Measurements from ENCODE around the gene ITIH2. TPM values are rescaled to one million over a fixed set of nuclear protein-coding genes. Genes with fewer than 3 reads are reported as not detected.

ITIH2 gene
- total and polyA plus RNA-seq, 4 donors, result 261 to 1,345 (median 532) TPM

DNA sequence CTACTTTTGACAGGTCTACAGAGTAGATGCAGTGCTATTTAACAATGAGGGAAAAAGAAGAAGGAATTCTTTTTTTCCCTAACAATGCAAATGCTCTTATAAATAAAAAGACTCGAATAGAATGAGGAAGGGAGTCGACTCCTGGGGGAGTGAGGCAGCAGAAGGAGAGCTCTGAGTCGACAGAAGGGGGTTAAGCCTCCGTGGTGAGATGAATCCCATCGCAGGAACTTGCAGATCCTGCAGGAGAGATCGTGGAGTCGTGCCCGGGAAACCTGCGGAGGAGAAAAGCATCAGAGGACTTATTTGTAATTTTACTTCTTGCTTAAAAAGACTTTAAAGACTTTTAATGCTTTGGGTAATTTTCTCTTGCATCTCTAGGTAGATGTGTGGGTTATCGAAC lies 17.4 kb downstream of the ITIH2 start:
- TF ChIP-seq EGR1 (IDR thresholded peaks at IDR 0.05; ENCODE audit: low read depth in 2 of 2) (no peak), HNF4G (IDR thresholded peaks at IDR 0.05) (no peak), SP1 (IDR thresholded peaks at IDR 0.05) (no peak), JUND (IDR thresholded peaks at IDR 0.05) (no peak), HNF4A (conservative IDR thresholded peaks at IDR 0.05) (no peak), NR2F2 (IDR thresholded peaks at IDR 0.05) (no peak), RAD21 (IDR thresholded peaks at IDR 0.05) (no peak), GABPA (IDR thresholded peaks at IDR 0.05 in 1 of 2, conservative IDR thresholded peaks at IDR 0.05 in 1 of 2) (no peak), RXRA (IDR thresholded peaks at IDR 0.05) (no peak), FOXA1 (IDR thresholded peaks at IDR 0.05) (no peak), TAF1 (conservative IDR thresholded peaks at IDR 0.05) (no peak), FOXA2 (IDR thresholded peaks at IDR 0.05) (no peak), YY1 (IDR thresholded peaks at IDR 0.05) (no peak)
- TF ChIP-seq, protein P1, sequence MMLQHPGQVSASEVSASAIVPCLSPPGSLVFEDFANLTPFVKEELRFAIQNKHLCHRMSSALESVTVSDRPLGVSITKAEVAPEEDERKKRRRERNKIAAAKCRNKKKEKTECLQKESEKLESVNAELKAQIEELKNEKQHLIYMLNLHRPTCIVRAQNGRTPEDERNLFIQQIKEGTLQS (IDR thresholded peaks at IDR 0.05), result no peak
- TF ChIP-seq, protein P2, sequence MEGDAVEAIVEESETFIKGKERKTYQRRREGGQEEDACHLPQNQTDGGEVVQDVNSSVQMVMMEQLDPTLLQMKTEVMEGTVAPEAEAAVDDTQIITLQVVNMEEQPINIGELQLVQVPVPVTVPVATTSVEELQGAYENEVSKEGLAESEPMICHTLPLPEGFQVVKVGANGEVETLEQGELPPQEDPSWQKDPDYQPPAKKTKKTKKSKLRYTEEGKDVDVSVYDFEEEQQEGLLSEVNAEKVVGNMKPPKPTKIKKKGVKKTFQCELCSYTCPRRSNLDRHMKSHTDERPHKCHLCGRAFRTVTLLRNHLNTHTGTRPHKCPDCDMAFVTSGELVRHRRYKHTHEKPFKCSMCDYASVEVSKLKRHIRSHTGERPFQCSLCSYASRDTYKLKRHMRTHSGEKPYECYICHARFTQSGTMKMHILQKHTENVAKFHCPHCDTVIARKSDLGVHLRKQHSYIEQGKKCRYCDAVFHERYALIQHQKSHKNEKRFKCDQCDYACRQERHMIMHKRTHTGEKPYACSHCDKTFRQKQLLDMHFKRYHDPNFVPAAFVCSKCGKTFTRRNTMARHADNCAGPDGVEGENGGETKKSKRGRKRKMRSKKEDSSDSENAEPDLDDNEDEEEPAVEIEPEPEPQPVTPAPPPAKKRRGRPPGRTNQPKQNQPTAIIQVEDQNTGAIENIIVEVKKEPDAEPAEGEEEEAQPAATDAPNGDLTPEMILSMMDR (IDR thresholded peaks at IDR 0.05; ENCODE audit: low read depth, low read length, missing input control), result no peak
- TF ChIP-seq, protein P3, sequence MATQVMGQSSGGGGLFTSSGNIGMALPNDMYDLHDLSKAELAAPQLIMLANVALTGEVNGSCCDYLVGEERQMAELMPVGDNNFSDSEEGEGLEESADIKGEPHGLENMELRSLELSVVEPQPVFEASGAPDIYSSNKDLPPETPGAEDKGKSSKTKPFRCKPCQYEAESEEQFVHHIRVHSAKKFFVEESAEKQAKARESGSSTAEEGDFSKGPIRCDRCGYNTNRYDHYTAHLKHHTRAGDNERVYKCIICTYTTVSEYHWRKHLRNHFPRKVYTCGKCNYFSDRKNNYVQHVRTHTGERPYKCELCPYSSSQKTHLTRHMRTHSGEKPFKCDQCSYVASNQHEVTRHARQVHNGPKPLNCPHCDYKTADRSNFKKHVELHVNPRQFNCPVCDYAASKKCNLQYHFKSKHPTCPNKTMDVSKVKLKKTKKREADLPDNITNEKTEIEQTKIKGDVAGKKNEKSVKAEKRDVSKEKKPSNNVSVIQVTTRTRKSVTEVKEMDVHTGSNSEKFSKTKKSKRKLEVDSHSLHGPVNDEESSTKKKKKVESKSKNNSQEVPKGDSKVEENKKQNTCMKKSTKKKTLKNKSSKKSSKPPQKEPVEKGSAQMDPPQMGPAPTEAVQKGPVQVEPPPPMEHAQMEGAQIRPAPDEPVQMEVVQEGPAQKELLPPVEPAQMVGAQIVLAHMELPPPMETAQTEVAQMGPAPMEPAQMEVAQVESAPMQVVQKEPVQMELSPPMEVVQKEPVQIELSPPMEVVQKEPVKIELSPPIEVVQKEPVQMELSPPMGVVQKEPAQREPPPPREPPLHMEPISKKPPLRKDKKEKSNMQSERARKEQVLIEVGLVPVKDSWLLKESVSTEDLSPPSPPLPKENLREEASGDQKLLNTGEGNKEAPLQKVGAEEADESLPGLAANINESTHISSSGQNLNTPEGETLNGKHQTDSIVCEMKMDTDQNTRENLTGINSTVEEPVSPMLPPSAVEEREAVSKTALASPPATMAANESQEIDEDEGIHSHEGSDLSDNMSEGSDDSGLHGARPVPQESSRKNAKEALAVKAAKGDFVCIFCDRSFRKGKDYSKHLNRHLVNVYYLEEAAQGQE (IDR thresholded peaks at IDR 0.05), result no peak
- TF ChIP-seq, protein P4, sequence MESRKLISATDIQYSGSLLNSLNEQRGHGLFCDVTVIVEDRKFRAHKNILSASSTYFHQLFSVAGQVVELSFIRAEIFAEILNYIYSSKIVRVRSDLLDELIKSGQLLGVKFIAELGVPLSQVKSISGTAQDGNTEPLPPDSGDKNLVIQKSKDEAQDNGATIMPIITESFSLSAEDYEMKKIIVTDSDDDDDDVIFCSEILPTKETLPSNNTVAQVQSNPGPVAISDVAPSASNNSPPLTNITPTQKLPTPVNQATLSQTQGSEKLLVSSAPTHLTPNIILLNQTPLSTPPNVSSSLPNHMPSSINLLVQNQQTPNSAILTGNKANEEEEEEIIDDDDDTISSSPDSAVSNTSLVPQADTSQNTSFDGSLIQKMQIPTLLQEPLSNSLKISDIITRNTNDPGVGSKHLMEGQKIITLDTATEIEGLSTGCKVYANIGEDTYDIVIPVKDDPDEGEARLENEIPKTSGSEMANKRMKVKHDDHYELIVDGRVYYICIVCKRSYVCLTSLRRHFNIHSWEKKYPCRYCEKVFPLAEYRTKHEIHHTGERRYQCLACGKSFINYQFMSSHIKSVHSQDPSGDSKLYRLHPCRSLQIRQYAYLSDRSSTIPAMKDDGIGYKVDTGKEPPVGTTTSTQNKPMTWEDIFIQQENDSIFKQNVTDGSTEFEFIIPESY (IDR thresholded peaks at IDR 0.05), result no peak
- TF ChIP-seq, protein P5, sequence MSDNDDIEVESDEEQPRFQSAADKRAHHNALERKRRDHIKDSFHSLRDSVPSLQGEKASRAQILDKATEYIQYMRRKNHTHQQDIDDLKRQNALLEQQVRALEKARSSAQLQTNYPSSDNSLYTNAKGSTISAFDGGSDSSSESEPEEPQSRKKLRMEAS (IDR thresholded peaks at IDR 0.05), result no peak
- Histone ChIP-seq H3K9ac (ENCODE audit: low read depth in 1 of 2, low read length in 2 of 2) (no peak overlapping the region), H3K36me3 (ENCODE audit: control insufficient read depth in 4 of 4, insufficient read depth in 3 of 4, low read depth in 1 of 4, low read length in 3 of 4) (peaks cover 2 to 78% (median 58%) of the 10 kb centered on the region in 4 donors), H3K4me1 (ENCODE audit: control insufficient read depth in 4 of 4, insufficient read depth in 4 of 4, low read length in 3 of 4) (peaks cover 0 to 3% (median 0%) of the 10 kb centered on the region in 4 donors), H3K27ac (ENCODE audit: low read depth in 1 of 2, low read length in 2 of 2) (no peak overlapping the region), H3K9me3 (ENCODE audit: control insufficient read depth in 4 of 4, low read length in 3 of 4) (no peaks in the 10 kb centered on the region), H3K4me3 (ENCODE audit: low read depth in 1 of 3, low read length in 3 of 3) (no peak overlapping the region), H3K27me3 (ENCODE audit: control insufficient read depth in 4 of 4, insufficient read depth in 4 of 4, low read length in 3 of 4) (no peaks in the 10 kb centered on the region)
- no peak for DNase-seq (ENCODE audit: low spot score)
- 85% methylated on average over 10 of the region's 10 CpGs for WGBS

All from liver (tissue), 9 donors.